A673 (cell line): ENCODE results near the gene KPNA6.

Source experiments
- CTCF ChIP-seq: fragments of 300-800, 200-600 bp; sonication (generic); conservative IDR thresholded peaks from 2 replicates; pipeline ENCODE4 v1.5.1; 2017; ENCODE audit warnings: low read depth, mild to moderate bottlenecking, antibody characterized with exemption, low read length, moderate library complexity, mixed read lengths
- EZH2 ChIP-seq: fragments of 200-600 bp; sonication (generic); IDR thresholded peaks from 2 replicates; pipeline ENCODE4 v1.6.1; 2017; ENCODE audit warnings: borderline replicate concordance, low read depth, mild to moderate bottlenecking, mixed read lengths, antibody characterized with exemption, low read length; ENCODE audit not compliant: poor library complexity, severe bottlenecking

GRCh38 chr1:32208891-32209328 lies 101.1 kb downstream of the KPNA6 start, which contains the start of gene DCDC2B:
- TF ChIP-seq CTCF (no peak), EZH2 (no peak)
